HG02970 (cell line): ENCODE results near the gene DPH6.

Experiments
- ATAC-seq: cut with Tn5 transposase; IDR thresholded peaks from one replicate; pipeline ENCODE4 v1.9.1; 2021; ENCODE audit warnings: mild to moderate bottlenecking, moderate library complexity, moderate number of reproducible peaks; ENCODE audit not compliant: unreplicated experiment, low FRiP score

DPH6 gene

GRCh38 chr15:35545316-35545823, 595 bp downstream of the DPH6 start:
- peak; percentile 3 for ATAC-seq

GRCh38 chr15:35540885-35541284, 5.1 kb downstream of the DPH6 start:
- no peak for ATAC-seq

- no peak for ATAC-seq
These were observed 5.9 kb downstream of the DPH6 start for GRCh38 chr15:35540021-35540420.

GRCh38 chr15:35535365-35535916, 10.5 kb downstream of the DPH6 start:
- ATAC-seq = no peak

GRCh38 chr15:35533130-35534110, 12.5 kb downstream of the DPH6 start:
- no peak for ATAC-seq

GRCh38 chr15:35530698-35531097, 15.3 kb downstream of the DPH6 start:
- ATAC-seq = no peak

GRCh38 chr15:35529784-35530183, 16.2 kb downstream of the DPH6 start:
- ATAC-seq = no peak

- no peak for ATAC-seq
These were observed 23.9 kb downstream of the DPH6 start for GRCh38 chr15:35522061-35522460.

- no peak for ATAC-seq
These were observed 26.3 kb downstream of the DPH6 start for GRCh38 chr15:35519541-35520149.

GRCh38 chr15:35519052-35519451, 26.9 kb downstream of the DPH6 start:
- ATAC-seq = no peak

GRCh38 chr15:35514759-35515158, 31.2 kb downstream of the DPH6 start:
- no peak for ATAC-seq

GRCh38 chr15:35507932-35508638, 37.9 kb downstream of the DPH6 start:
- no peak for ATAC-seq

- ATAC-seq = no peak
These were observed 39.6 kb downstream of the DPH6 start for GRCh38 chr15:35506272-35506870.

GRCh38 chr15:35505809-35506208, 40.2 kb downstream of the DPH6 start:
- no peak for ATAC-seq

GRCh38 chr15:35505141-35505540, 40.8 kb downstream of the DPH6 start:
- no peak for ATAC-seq

GRCh38 chr15:35499723-35500122, 46.2 kb downstream of the DPH6 start:
- no peak for ATAC-seq

- peak; percentile 96 for ATAC-seq
These were observed 49.4 kb downstream of the DPH6 start for GRCh38 chr15:35496585-35496984.

- no peak for ATAC-seq
These were observed 50.9 kb downstream of the DPH6 start for GRCh38 chr15:35495080-35495479.

- no peak for ATAC-seq
These were observed 54.0 kb downstream of the DPH6 start for GRCh38 chr15:35491999-35492398.

GRCh38 chr15:35491173-35491572, 54.8 kb downstream of the DPH6 start:
- no peak for ATAC-seq
